Measurements from ENCODE around the gene MRPL49.
"Not testable (repeated sequence)": the region's sequence is repeated elsewhere in the genome, so short reads cannot be mapped to it uniquely, and the experiment has no call there.

Gene MRPL49

DNA sequence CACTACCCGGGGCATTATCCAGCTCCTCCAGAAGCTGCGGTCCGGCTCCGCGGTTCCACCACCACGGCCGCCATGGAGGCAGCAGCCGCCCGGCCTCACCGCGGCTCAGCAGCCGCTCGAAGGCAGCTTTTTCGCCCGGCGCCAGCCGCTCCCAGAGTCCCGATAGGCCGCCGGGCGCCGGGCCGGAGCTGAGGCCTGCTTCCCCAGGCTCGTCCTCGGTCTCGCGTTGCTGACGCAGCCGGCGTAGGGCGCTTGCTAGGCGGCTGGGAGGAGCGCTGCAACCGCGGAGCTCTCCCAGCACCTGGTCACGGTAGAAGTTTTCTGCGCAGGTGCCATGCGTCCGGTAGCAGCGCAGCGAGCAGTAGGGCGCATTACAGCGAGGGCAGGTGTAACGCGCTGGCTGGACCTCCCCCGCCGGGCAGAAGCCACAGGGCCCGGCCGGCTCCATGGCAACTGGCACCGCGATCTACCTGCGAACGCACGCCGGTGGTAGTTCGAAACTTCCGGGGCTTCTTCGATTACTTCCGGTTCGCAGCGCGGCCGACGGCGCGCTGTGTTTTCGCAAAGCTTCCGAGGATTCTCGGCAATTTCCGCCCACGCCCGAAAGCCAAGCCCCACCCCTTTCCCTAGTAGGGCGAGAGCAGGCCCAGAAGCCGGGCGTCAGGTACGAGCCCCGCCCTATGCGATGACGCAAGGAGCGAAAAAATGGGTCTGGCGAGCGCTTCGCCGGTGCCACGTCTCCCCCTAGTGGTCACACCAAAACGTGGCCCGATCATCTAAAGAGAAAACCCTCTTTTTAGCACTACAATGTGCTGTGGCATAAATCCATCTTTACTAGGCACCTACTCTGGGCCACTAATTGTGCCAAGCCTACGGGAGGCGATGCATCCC lies 4.7 kb upstream of the MRPL49 start, which contains the start of gene ZNHIT2:
ZNHIT2 (minus strand) TSS at position 496 of the 891 bp plus-strand sequence; CDS start at position 448, 48 bp downstream.
- peak; percentile 98 to 99 for DNase-seq (ENCODE audit: low read depth in 2 of 2, low spot score in 1 of 2)

DNA sequence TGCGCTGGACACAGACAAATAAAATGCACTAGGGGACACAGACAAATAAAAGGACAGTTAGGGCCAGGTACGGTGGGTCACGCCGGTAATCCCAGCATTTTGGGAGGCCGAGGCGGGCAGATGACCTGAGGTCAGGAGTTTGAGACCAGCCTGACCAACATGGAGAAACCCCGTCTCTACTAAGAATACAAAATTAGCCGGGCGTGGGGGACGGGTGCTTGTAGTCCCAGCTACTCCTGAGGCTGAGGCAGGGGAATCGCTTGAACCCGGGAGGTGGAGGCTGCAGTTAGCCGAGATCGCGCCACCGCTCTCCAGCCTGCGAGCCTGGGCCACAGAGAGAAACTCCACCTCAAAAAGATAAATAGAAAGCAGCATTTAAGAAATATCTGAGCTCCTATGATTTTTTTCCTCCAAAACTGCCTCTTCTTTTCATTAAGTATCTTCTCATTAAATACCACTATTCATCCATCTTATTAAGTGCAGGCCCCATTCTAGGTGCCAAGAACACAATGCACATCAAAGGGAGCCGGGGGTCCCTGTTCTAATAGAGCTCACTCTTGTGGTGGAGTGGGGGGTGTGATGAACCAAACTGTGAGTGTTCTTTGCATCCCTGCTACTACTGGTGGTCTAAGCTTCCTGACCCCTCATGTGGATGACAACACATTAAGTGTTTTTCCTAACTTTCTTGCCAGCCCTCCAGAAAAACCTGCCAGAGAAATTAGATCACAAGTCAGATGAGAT lies 3.9 kb upstream of the MRPL49 start:
- no peak for DNase-seq (ENCODE audit: low read depth in 2 of 2, low spot score in 1 of 2)

DNA sequence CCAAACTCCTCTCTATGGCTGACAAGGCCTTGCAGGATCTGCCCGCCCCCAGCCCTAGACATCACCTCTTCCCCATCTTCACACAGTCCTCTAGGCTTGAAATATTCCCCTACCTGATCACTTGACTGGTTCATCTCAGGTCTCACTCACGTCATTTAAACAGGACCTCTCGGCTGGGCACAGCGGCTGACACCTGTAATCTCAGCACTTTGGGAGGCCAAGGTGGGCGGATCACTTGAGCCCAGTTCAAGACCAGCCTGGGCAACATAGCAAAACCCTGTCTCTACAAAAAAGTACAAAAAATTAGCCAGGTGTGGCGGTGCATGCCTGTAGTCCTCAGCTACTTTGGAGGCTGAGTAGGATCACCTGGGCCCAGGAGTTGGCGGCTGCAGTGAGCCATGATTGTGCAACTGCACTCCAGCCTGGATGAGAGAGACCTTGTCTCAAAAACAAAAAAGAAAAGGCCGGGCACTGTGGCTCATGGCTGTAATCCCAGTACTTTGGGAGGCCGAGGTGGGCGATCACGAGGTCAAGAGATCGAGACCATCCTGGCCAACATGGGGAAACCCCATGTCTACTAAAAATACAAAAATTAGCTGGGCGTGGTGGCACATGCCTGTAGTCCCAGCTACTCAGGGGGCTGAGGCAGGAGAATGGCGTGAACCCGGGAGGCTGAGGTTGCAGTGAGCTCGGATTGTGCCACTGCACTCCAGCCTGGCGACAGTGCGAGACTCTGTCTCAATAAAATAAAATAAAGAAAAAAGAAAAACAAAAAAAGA lies 3.0 kb upstream of the MRPL49 start:
- not testable (repeated sequence) for DNase-seq (ENCODE audit: low read depth in 2 of 2, low spot score in 1 of 2)

DNA sequence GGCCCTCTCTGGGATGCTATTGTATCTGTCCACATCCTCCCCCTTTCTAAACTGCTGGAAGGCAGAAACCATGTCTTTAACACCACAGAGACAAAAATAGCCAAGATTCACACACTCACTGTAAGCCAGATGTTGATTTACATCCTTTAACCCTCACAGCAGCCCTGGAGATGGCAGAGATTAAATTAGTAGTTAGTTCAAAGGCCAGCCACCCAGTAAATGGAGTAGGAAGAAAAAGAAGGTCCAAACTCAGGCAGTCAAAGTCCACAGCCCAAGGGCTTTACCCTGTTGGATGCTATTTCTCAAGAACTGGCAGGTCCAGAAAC lies 2.5 kb upstream of the MRPL49 start:
- DNase-seq (ENCODE audit: low read depth in 2 of 2, low spot score in 1 of 2), result no peak

DNA sequence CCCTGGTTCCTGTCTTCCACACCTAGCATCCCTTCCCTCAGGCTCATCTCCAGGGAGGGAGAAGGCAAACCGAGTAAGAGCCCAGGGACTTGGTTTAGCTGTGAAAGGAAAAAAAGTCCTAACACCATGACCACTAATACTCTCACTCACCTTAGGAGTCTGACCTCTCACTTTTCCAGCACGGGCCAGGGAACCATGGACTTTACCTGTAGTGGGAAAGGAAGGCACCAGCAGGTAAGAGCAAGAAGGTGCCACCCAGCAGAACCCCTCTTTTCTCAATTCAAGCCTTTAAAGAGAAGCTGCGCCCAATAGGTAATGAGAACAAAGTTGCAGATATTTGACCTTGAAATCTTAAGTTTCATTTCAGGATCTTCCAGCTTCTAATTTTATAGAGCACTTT lies 1.3 kb upstream of the MRPL49 start:
- DNase-seq (ENCODE audit: low read depth in 2 of 2, low spot score in 1 of 2), result no peak

DNA sequence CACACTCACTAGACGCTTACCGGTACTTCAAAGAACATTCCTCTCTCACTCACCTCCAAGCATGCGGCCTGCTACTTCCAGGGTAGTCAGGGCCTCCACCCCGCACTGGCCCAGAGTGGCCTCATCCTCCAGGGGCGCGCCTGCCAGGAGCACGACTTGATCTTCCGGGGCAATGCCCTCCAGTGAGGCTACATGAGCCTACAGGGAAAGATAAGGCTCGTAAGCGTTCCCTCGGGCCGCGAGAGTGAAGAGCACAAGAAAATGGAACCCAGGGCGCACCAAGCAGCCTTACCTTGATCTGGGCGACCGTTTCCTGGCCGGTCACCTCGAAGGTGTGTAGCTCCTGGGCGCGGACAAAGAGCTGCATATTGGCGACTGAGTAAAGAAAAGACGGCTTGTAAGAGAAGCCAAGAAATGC lies 665 bp upstream of the MRPL49 start:
- DNase-seq (ENCODE audit: low read depth in 2 of 2, low spot score in 1 of 2), result no peak

DNA sequence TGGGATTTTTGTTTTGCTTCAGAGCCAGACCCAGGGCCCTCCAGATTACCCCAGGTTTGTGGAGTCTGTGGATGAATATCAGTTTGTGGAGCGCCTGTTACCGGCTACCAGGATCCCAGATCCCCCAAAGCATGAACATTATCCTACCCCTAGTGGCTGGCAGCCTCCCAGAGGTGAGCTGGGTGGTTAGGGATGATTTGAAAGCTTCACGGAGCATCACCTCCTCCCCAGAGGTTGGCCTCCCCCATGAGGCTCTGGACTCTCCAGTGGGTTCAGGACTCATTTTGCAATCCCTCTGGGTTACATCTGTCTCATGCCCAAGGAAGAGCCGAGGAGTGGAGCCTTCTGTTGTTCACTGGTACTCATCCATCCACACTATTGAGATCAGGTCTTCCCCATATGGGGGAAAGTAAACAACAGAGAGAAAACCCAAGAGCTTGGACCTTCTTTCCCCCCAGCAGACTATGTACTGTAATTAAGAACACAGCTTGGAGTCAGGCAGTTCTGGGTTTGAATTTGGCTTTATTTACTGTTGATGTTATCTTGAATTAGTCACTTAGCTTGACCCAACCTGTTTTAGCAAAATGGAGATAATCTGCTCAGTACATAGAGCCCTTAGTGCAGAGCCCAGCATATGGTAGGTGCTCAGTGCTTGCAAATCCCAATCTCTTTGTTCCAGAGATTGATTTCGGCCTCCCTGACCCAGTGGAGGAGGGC lies 2.5 kb downstream of the MRPL49 start:
- no peak for DNase-seq (ENCODE audit: low read depth in 2 of 2, low spot score in 1 of 2)

DNA sequence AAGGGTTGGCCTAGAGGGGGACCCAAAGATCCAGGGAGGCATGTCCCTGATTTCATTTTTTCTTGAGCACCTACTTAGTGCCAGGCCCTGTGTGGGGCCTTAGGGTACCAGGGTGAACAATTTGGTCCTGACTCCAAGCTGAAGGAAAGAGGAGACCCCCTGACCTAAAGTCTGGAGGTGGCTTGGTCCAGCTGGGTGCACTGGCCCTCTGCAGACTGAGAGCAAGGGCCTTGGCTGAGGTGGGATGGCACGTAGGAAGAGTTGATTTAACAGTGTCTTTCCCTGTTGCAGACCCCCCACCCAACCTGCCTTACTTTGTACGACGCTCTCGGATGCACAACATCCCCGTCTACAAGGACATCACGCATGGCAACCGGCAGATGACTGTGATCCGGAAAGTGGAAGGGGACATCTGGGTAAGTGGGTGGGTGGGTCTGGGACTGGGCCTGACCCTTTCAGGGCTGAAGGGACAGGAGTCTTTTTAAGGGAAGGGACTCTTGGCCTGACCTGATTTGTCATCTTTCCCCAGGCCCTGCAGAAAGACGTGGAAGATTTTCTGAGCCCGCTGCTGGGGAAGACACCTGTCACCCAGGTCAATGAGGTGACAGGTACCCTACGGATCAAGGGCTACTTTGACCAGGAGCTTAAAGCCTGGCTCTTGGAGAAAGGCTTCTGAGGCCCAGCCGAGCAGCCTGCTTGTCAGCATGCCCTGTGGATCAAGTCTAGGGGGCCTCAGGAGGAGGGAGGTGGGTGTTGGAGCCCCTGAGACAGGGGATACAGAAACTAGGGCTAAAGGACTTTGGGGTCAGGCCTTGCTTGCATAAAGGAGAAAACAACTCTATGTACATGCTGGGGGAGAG lies 3.3 kb downstream of the MRPL49 start:
- DNase-seq (ENCODE audit: low read depth in 2 of 2, low spot score in 1 of 2), result no peak

DNA sequence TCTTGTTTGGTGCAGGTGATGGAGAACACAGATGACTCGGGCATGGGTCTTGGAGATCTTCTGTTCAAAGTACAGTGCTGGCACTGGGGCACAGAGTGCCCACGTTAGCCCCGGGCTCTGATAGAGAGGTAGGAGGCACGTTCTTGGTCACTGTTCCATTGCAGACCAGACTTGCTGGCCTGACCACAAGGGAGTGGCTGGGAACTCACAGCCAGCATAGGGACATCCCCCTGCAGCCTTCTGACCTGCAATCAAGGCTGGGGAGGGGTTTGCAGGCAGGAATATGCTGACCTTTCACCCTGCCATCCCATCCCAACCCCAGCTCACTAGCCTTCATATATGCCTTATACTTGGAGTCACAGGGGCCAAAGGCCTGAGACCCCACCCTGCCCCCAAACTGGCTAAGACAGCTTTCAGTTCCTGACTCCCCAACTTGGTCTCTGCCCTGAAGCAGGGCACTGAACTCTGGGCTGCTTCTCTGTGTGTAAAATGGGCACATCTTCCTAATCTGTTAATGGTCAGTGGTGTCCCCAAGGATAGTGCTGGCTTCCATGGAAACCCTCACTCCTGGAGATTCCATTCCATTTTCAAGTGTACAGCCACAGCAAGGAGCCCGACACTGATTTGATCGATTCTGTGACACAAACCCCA lies 4.6 kb downstream of the MRPL49 start:
- DNase-seq (ENCODE audit: low read depth in 2 of 2, low spot score in 1 of 2), result no peak

DNA sequence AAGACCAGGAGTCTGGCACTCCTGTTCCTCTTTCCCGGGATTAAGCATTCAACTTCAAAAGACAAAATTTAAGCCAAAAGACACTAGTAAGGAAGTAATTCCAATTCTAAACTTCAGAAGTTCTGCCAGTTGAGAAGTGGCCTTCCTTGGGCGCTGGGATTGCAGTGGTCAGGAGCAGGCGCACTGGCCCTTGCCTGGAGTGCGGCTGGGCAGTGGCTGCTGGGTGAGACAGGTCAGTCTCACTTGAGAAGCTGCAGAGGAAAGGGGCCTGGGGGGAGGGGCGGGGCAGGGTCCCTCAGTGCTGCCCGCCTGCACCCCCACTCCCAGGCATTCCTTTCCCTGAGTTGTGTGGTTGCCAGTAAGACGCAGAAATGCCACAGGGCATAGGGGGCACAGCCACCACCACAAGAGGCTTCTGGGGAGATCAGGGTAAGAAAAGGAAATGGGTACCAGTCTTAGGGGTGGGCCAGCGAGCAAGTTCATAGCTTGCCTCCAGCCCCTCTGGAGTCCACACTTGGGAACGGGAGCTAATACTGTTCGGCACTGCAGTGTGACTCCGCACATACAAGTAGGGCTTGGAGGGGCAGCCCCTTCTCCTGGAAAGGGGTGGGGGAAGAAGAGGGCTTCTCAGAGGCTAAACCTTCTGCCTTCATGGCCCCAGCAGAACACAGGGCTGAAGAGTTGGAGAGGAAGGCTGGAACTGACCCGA lies 5.5 kb downstream of the MRPL49 start:
- DNase-seq (ENCODE audit: low read depth in 2 of 2, low spot score in 1 of 2), result no peak

DNA sequence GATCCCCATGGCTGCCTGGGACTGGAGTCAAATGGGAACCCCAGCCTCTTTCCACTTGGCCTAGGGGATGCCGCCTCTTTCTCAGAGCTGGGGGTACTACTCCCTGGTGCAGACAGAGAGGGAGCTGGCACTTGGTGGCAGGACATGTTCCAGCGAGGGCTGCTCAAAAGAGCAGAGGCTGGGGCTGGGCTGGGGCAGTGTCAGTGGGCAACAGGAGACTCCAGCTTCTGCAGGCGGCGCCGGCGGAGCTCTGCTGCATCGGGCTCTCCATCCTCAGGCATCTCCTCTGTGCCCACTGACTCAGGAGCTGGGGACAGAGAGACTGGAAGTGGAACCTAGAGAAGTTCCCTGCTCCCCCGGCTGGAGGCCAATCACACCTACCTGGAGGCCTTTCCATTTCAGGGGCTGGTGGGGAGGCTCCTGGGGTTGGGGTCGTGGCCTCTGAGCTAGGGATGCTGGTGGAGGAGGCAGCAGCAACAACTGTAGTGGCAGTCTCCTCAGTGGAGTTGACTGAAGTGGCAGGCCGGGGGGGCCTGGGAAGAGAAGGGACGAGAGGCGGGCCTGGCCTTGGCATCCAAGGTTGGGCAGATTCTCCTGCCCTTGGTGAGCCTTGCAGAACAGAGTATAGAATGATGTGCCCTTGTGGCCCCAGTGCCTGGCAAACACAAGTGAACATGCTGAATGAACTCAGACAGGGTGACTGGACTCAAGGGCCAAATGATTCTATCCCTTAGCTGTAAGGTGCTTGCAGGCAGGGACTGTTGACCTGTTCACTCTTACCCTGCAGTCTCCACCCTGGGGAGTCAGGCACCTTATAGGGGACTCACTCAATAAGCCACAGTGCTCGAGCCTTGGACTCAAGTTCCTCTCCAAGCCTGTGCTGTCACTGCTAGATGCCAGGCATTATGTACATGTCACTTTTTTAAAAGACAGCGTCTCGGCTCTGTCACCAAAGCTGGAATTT lies 6.3 kb downstream of the MRPL49 start:
- no peak for DNase-seq (ENCODE audit: low read depth in 2 of 2, low spot score in 1 of 2)

DNA sequence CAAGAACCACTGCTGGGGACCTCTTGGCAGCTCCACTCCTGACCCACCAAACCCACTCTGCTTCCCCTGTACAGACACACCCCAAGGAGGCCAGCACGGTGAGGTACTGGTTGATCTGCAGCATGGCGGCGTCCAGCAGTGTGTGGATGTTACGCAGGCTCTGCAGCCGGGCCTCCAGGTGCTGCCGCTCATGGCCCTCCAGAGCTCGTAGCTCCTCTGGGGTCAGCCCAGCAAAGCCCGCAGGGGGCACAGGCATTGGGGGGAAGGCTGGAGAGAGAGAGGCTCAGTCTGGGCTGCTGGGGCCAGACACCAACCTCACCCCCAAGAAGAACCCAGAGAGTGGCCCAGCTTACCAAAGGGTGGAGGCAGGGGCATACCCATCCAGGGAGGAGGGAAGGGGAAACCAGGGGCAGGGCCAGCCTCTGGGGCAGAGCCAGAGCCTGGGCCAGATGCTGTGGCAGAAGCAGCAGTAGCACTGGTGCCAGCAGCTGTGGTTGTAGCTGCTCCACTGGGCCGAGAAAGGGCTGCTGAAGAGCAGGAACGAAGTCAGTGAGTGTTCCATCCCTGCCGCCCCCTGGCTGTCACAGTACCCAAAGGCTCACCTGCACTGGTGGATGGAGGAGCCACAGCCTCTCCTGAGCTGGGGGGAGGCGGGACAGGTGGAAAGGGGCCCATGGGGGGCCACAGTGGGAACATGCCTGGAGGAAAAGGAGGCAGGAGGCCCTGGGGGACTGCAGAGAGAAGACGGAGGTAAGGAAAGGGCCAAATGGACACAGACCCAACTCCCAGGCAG lies 7.7 kb downstream of the MRPL49 start:
- no peak for DNase-seq (ENCODE audit: low read depth in 2 of 2, low spot score in 1 of 2)

DNA sequence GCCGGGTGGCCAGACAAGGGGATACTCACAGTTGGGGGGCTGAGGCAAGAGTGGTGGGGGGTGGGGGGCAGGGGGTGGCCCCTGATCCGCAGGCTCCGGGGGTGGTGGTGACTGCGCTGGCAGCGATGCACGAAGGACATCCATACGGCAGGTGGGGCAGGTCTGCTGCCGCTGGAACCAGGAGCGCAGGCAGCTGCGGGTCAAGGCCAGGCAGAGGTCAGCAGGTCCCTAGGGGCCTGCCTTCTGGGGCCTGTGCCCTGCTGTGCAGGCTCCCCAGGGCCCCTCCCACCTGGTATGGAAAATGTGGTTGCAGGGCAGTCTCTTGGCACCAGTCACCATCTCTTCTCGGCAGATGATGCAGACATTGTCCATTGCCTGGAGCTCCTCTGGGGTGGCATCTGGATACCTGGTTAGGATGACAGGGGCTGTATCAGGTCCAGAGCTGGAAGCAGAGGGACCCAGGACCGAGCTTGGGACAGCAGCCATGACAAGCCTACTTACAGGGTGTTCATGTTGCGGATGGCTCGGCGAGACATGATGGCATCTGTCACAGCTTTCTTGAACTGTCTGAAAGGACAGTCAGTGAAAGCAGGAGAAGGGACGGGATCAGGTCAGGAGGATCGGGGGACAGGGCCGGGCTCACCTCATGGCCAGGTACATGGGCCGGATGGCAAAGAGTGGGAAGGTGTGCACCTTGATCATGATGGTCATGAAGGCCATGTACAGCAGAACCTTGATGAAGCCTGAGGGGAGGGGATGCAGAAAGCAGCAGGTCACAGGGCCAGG lies 8.7 kb downstream of the MRPL49 start:
- no peak for DNase-seq (ENCODE audit: low read depth in 2 of 2, low spot score in 1 of 2)

DNA sequence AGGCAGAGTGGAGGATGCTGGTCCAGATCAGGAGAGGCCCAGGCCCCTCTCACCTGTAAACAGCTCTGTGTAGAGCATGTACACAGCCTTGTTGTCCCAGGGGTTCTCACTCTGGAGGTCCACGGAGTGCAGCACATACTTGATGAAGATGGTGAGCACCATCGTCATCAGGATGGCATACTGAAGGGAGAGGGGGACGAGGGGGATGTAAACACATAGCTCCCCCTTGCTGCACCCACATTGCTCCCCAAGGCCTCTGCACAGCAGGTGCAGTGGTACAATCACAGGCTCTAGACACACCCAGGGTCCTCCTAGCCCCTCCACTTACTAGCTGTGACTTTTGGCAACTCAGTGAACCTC lies 9.3 kb downstream of the MRPL49 start:
- DNase-seq (ENCODE audit: low read depth in 2 of 2, low spot score in 1 of 2), result no peak

DNA sequence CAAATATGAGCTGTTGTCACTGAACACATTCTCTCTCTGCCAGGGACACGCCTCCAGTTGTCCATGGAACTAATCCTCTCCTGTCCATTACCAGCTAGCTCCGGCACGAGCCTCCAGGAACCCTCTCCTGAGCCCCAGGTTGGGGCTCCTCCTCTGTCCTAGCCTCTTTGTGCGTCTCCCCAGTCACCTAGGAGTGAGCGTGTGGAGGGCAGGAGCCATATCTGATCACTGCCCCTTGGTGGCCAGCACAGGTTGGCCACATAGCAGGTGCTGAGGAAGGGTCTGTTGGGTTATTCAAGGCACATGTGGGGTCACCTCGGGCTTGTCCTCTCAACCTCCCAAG lies 9.7 kb downstream of the MRPL49 start:
- DNase-seq (ENCODE audit: low read depth in 2 of 2, low spot score in 1 of 2), result no peak

DNA sequence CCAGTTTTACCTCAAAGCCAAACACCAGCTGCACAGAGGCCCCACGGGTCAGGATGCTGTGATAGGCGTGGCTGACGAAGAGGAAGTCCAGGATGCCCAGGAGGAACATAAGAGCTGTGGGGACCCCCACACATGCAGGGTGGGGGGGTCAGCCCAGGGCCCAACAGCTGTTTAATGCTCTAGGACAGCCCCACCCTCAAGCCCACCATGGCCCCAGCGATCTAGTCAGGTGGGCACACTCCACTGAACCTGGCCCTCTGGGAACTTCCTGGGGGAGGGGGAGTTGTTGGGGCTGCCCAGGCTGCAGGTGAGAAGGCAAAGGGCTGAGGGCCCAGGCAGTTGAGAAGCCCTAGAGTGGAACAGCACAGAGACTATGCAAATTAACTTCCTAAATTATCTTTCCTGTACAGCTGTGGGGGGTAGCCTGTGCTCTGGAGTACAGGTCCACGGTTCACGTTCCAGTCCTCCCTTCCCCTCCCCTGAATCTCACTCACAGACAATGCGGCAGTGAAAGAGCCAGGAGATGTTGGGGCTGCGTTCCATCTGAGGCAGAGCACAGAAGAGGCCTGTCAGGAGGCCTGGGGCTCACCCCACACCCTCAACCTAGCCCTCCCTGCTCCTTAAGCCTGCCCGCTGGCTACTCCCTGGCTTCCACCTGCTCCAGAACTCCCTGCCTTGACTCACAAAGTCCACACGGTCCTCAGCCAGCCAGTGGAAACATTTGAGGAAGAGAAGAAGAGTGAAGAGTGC lies 10.3 kb downstream of the MRPL49 start:
- no peak for DNase-seq (ENCODE audit: low read depth in 2 of 2, low spot score in 1 of 2)
